GM12878 (cell line): ENCODE data around the gene CAMKK2. TPM values are rescaled to one million over a fixed set of nuclear protein-coding genes. Genes with fewer than 3 reads are reported as not detected.

Experiments
- CBX5 ChIP-seq: sonication (generic); IDR thresholded peaks from 2 replicates; pipeline ENCODE4 v1.6.1; 2016; ENCODE audit warnings: low read depth, moderate library complexity, mild to moderate bottlenecking, inconsistent platforms
- IKZF2 ChIP-seq, 2 experiments: fragments of 450-650 bp; IDR thresholded peaks; 2 replicates each; pipeline ENCODE4 v1.6.1; 2017; ENCODE audit warnings: mild to moderate bottlenecking in 2 of 2, moderate library complexity in 2 of 2
- KAT2A ChIP-seq: conservative IDR thresholded peaks from 2 replicates; pipeline ENCODE4 v1.6.1; 2011; ENCODE audit warnings: low read depth, low read length; ENCODE audit not compliant: control insufficient read depth
- MEF2B ChIP-seq: fragments of 450-650 bp; IDR thresholded peaks from 2 replicates; pipeline ENCODE4 v1.6.1; 2018; ENCODE audit warnings: mild to moderate bottlenecking, moderate library complexity; ENCODE audit not compliant: partially characterized antibody, poor library complexity, severe bottlenecking
- RELA ChIP-seq: fragments of 450-650 bp; IDR thresholded peaks from 2 replicates; pipeline ENCODE4 v1.8.0; 2014; ENCODE audit warnings: borderline replicate concordance; ENCODE audit not compliant: partially characterized antibody
- TARDBP ChIP-seq: IDR thresholded peaks from 2 replicates; pipeline ENCODE4 v1.6.1; 2016; ENCODE audit warnings: borderline replicate concordance
- ZNF622 ChIP-seq: fragments of 450-650 bp; IDR thresholded peaks from 2 replicates; pipeline ENCODE4 v1.6.1; 2017; ENCODE audit warnings: mild to moderate bottlenecking, inconsistent platforms
- polyA plus RNA-seq, 11 experiments: library from polyadenylated mRNA; depleted of rRNA in 4 of 11; unstranded in 6 of 11; stranded (reverse) in 5 of 11; fragments of >200 nt; fragmentation: Nextera tagmentation in 4 of 11; fragmentation: Illumina TruSeq in 1 of 11; extraction: Ambion mirVana in 4 of 11; extraction: Trizol in 1 of 11; gene quantifications; 1 replicate in 1 of 11; 2 replicates in 10 of 11; pipeline versions ENCODE4 v1.2.1 to v1.2.3, GENCODE V29; 2011 to 2016; ENCODE audit warnings: inconsistent platforms in 2 of 11, missing spikeins in 2 of 11, low read depth in 1 of 11
- total RNA-seq, 4 experiments: library from RNA; depleted of rRNA in 3 of 4; stranded (reverse); fragments of >200 nt in 3 of 4; fragmentation: Illumina TruSeq in 1 of 4; extraction: Trizol in 1 of 4; gene quantifications; 2 replicates each; pipeline versions ENCODE4 v1.2.1 to v1.2.3, GENCODE V29; 2013 to 2021
- TF ChIP-seq, protein P1 (sequence below): fragments of 450-650 bp; IDR thresholded peaks from 2 replicates; pipeline ENCODE4 v1.6.1; 2017; ENCODE audit warnings: mild to moderate bottlenecking, moderate library complexity
- TF ChIP-seq, protein P2 (sequence below): IDR thresholded peaks from 2 replicates; pipeline ENCODE4 v1.6.1; 2011; ENCODE audit warnings: low read depth, low read length, improper control_type of control experiment, borderline replicate concordance

Gene CAMKK2
- total and polyA plus RNA-seq, 10 of the 15 experiments (the other 5 are each of a cell fraction or from before 2014, with no cell fraction given) = 5.2 to 40.6 (median 26.6) TPM

DNA sequence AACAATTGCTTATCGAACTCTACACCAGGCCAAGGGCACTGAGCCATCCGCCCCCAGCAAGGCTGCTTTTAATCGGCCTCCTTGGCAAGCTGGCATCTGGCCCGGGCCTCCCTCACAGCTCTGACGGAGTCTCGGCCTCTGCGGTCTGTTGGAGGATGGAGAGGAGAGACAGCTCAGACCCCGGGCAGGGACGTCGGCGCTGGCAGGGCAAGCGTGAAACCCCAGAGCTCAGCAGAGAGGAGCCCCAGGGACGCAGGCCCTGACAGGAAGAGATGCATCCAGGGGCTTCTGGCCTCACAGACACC lies 17.5 kb downstream of the CAMKK2 start (continued):
- TF ChIP-seq MEF2B (no peak), TARDBP (no peak), ZNF622 (no peak), KAT2A (no peak), IKZF2 (IDR thresholded peaks at IDR 0.05) (no peak), CBX5 (no peak), RELA (no peak)
- TF ChIP-seq, protein P1, sequence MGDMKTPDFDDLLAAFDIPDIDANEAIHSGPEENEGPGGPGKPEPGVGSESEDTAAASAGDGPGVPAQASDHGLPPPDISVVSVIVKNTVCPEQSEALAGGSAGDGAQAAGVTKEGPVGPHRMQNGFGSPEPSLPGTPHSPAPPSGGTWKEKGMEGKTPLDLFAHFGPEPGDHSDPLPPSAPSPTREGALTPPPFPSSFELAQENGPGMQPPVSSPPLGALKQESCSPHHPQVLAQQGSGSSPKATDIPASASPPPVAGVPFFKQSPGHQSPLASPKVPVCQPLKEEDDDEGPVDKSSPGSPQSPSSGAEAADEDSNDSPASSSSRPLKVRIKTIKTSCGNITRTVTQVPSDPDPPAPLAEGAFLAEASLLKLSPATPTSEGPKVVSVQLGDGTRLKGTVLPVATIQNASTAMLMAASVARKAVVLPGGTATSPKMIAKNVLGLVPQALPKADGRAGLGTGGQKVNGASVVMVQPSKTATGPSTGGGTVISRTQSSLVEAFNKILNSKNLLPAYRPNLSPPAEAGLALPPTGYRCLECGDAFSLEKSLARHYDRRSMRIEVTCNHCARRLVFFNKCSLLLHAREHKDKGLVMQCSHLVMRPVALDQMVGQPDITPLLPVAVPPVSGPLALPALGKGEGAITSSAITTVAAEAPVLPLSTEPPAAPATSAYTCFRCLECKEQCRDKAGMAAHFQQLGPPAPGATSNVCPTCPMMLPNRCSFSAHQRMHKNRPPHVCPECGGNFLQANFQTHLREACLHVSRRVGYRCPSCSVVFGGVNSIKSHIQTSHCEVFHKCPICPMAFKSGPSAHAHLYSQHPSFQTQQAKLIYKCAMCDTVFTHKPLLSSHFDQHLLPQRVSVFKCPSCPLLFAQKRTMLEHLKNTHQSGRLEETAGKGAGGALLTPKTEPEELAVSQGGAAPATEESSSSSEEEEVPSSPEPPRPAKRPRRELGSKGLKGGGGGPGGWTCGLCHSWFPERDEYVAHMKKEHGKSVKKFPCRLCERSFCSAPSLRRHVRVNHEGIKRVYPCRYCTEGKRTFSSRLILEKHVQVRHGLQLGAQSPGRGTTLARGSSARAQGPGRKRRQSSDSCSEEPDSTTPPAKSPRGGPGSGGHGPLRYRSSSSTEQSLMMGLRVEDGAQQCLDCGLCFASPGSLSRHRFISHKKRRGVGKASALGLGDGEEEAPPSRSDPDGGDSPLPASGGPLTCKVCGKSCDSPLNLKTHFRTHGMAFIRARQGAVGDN = no peak
- TF ChIP-seq, protein P2, sequence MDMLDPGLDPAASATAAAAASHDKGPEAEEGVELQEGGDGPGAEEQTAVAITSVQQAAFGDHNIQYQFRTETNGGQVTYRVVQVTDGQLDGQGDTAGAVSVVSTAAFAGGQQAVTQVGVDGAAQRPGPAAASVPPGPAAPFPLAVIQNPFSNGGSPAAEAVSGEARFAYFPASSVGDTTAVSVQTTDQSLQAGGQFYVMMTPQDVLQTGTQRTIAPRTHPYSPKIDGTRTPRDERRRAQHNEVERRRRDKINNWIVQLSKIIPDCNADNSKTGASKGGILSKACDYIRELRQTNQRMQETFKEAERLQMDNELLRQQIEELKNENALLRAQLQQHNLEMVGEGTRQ = no peak
